ENCODE results near the gene GPC5.
"Not testable (repeated sequence)": the region's sequence is repeated elsewhere in the genome, so short reads cannot be mapped to it uniquely, and the experiment has no call there.

Gene GPC5

DNA sequence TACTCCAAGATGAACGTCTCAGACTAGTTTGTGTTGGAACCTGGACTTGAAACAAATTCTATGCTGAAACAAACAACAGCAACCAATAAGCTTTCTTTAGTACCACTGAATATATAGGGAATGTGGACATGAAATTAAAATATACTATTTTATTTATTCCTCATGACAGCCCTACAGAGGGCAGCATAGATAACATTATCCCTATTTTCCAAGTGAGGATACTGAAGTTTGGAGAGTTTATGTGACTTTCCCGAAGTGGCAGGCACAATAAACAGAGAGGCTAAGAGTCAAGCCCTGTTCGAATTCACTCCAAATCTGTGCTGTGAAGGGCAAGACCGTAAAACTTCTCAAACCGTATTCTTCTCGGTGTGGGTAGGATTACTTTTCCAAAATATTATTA is 1318.3 kb downstream of the GPC5 start:
- Histone ChIP-seq H3K4me1 (ENCODE audit: insufficient read depth, low read length) (peaks cover 9% of the 10 kb centered on the region), H3K36me3 (ENCODE audit: insufficient read depth, low read length) (no peaks in the 10 kb centered on the region), H3K27me3 (ENCODE audit: insufficient read depth, low read length) (no peaks in the 10 kb centered on the region), H3K27ac (ENCODE audit: low read depth, low read length) (no peak overlapping the region), H3K9me3 (ENCODE audit: insufficient read depth, low read depth, low read length) (no peaks in the 10 kb centered on the region), H3K9ac (ENCODE audit: low read depth, low read length) (no peak overlapping the region), H3K4me3 (ENCODE audit: low read length) (no peak overlapping the region)
- 88% methylated on average over 6 of the region's 6 CpGs for WGBS

DNA sequence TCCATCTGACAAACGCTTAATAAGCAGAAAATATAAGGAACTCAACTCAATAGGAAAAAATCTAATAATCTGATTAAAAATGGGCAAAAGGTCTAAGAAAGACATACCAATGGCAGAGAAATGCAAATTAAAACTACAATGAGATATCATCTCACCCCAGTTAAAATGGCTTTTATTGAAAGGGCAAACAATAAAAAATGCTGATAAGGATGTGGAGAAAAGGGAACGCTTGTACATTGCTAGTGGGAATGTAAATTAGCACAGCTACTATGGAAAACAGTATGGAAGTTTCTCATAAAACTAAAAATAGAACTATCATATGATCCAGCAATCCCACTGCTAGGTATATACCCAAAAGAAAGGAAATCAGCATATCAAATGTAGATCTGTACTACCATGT is 1319.4 kb downstream of the GPC5 start:
- 100% methylated on average over 2 of the region's 2 CpGs for WGBS
- no peak overlapping the region for H3K4me3 ChIP-seq (ENCODE audit: low read length)
- peaks cover 9% of the 10 kb centered on the region for H3K4me1 ChIP-seq (ENCODE audit: insufficient read depth, low read length)
- H3K9me3 ChIP-seq (ENCODE audit: insufficient read depth, low read depth, low read length) = no peaks in the 10 kb centered on the region
- no peak overlapping the region for H3K9ac ChIP-seq (ENCODE audit: low read depth, low read length)
- H3K27ac ChIP-seq (ENCODE audit: low read depth, low read length) = no peak overlapping the region
- no peaks in the 10 kb centered on the region for H3K36me3 ChIP-seq (ENCODE audit: insufficient read depth, low read length)
- no peaks in the 10 kb centered on the region for H3K27me3 ChIP-seq (ENCODE audit: insufficient read depth, low read length)

DNA sequence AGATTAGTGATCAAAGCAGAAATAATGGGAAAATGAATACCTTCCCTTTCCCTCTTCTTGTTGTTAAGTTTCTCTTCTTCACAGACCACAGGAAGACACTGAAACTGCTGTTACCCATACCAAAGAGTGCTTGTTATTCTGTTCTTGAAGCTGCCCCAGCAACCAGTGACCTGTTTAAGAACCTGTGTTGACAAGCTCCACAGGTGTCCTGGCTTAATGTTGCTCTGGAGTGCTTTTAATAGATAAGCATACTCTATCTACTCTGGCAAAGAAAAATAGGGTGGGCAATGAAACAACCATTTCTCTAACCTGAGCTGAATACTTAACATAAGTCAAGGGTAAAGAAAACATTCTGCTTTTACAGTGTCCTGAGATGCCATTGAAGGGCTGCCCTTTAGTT is 1321.4 kb downstream of the GPC5 start:
- H3K27me3 ChIP-seq (ENCODE audit: insufficient read depth, low read length) = no peaks in the 10 kb centered on the region
- H3K9ac ChIP-seq (ENCODE audit: low read depth, low read length) = no peak overlapping the region
- no peaks in the 10 kb centered on the region for H3K36me3 ChIP-seq (ENCODE audit: insufficient read depth, low read length)
- H3K4me3 ChIP-seq (ENCODE audit: low read length) = no peak overlapping the region
- H3K4me1 ChIP-seq (ENCODE audit: insufficient read depth, low read length) = peaks cover 9% of the 10 kb centered on the region
- no peaks in the 10 kb centered on the region for H3K9me3 ChIP-seq (ENCODE audit: insufficient read depth, low read depth, low read length)
- 0 out of 2 replicates have a peak overlapping the region, but pooled peaks have one; percentile 13 for H3K27ac ChIP-seq (ENCODE audit: low read depth, low read length)

DNA sequence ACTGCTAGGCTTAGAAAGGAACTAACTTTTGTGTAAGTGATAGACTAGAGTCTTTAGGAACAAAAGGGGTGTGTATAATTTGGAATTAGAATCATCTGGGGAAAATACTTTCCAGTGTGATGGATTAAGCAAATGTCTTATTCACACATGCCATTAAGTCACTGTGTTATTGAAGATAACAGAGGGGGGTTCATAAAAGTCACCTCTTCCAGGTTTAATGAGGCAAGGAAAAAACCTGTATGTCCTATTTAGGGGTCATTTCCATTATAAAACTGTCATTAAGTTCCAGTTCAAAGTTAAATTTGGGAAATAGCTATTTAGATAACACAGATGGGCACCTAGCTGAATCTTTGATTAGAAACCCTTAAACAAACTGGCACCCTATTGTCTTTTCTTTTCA is 1323.2 kb downstream of the GPC5 start:
- Histone ChIP-seq H3K9ac (ENCODE audit: low read depth, low read length) (no peak overlapping the region), H3K9me3 (ENCODE audit: insufficient read depth, low read depth, low read length) (no peaks in the 10 kb centered on the region), H3K27ac (ENCODE audit: low read depth, low read length) (no peak overlapping the region), H3K4me1 (ENCODE audit: insufficient read depth, low read length) (peaks cover 9% of the 10 kb centered on the region), H3K27me3 (ENCODE audit: insufficient read depth, low read length) (no peaks in the 10 kb centered on the region), H3K4me3 (ENCODE audit: low read length) (no peak overlapping the region), H3K36me3 (ENCODE audit: insufficient read depth, low read length) (no peaks in the 10 kb centered on the region)

DNA sequence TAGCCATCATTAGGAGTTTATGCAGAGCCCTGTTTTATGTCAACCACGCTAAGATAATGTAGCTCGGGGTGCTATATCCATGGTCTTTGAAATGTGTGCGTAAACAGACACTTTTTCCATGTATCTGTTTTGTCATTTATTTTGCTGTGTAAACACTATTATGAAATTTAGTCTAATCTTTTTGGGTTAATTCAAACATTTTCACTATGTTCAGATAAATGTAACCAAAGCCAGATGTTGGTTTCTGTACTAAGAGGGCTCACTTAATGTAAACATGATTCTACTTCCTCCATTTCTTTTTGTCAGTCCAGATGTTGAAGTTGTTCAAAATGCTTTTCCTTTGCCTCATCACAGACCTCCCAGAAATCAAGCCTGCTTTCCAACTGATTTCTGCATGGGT is 1328.7 kb downstream of the GPC5 start:
- Histone ChIP-seq H3K4me3 (ENCODE audit: low read length) (no peak overlapping the region), H3K9me3 (ENCODE audit: insufficient read depth, low read depth, low read length) (no peaks in the 10 kb centered on the region), H3K4me1 (ENCODE audit: insufficient read depth, low read length) (no peaks in the 10 kb centered on the region), H3K27ac (ENCODE audit: low read depth, low read length) (no peak overlapping the region), H3K9ac (ENCODE audit: low read depth, low read length) (no peak overlapping the region), H3K27me3 (ENCODE audit: insufficient read depth, low read length) (no peaks in the 10 kb centered on the region), H3K36me3 (ENCODE audit: insufficient read depth, low read length) (no peaks in the 10 kb centered on the region)
- WGBS = 96% methylated on average over 3 of the region's 3 CpGs

DNA sequence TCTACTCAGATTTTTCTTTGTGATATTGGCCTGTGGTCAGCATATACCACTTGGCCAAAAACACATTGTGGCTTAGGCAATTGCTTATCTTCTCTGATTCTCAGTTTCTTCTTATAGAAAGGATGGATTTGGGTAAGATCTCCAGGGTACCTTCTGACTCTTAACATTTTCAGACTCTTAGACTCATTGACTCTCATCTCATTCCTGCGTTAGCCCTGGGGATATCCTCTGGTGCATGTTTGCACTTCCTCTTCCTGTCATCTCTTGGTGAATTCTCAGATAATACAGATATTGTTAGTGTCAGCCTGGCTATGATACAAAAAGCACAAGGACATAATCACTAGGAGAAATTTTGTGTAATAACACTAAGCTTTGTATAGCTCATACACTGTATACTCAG is 1335.6 kb downstream of the GPC5 start:
- Histone ChIP-seq H3K36me3 (ENCODE audit: insufficient read depth, low read length) (no peaks in the 10 kb centered on the region), H3K27ac (ENCODE audit: low read depth, low read length) (no peak overlapping the region), H3K4me1 (ENCODE audit: insufficient read depth, low read length) (no peaks in the 10 kb centered on the region), H3K9me3 (ENCODE audit: insufficient read depth, low read depth, low read length) (no peaks in the 10 kb centered on the region), H3K4me3 (ENCODE audit: low read length) (no peak overlapping the region), H3K27me3 (ENCODE audit: insufficient read depth, low read length) (no peaks in the 10 kb centered on the region), H3K9ac (ENCODE audit: low read depth, low read length) (no peak overlapping the region)
- WGBS = 79% methylated on average over 1 of the region's 1 CpG

DNA sequence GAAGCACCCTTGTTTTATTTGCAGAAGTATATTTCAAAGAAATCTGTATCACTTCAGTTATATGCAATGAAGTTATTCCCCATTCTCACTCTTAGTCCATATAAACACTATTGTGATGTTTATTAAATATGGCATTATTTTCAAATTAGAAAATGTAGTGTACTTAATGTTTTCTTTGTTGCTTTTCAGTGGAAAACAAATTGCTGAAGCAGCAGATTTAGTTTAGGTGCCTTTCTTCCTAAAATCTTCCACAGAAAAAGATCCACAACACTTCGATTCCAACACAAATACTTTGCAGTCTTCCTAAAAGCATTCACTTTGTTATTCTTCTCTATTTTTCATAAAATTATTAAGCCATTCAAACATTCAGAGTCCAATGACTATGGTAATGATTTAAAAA is 1336.1 kb downstream of the GPC5 start:
- Histone ChIP-seq H3K27ac (ENCODE audit: low read depth, low read length) (no peak overlapping the region), H3K4me3 (ENCODE audit: low read length) (no peak overlapping the region), H3K9me3 (ENCODE audit: insufficient read depth, low read depth, low read length) (no peaks in the 10 kb centered on the region), H3K9ac (ENCODE audit: low read depth, low read length) (no peak overlapping the region), H3K27me3 (ENCODE audit: insufficient read depth, low read length) (no peaks in the 10 kb centered on the region), H3K36me3 (ENCODE audit: insufficient read depth, low read length) (no peaks in the 10 kb centered on the region), H3K4me1 (ENCODE audit: insufficient read depth, low read length) (no peaks in the 10 kb centered on the region)
- WGBS = 88% methylated on average over 1 of the region's 1 CpG

DNA sequence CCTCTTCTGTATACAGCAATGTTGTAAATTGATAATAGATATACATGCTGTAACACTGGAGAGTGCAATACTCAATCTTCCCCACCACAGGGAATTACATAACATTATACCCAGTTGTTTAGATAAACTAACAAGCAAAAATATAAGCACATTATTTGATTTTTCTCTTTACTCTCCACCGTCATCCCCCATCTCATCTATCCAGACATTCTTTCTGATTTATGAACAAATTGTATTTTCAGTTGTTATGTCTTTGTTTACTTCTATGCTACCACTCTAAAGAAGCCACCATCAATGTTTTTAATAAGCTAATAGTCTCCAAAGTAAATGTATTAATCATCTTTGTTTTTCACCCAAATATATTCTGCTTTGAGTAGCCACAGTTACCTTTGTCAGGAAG is 1337.5 kb downstream of the GPC5 start:
- WGBS = 100% methylated on average over 1 of the region's 1 CpG
- Histone ChIP-seq H3K4me1 (ENCODE audit: insufficient read depth, low read length) (no peaks in the 10 kb centered on the region), H3K9ac (ENCODE audit: low read depth, low read length) (no peak overlapping the region), H3K36me3 (ENCODE audit: insufficient read depth, low read length) (no peaks in the 10 kb centered on the region), H3K4me3 (ENCODE audit: low read length) (no peak overlapping the region), H3K27ac (ENCODE audit: low read depth, low read length) (no peak overlapping the region), H3K9me3 (ENCODE audit: insufficient read depth, low read depth, low read length) (no peaks in the 10 kb centered on the region), H3K27me3 (ENCODE audit: insufficient read depth, low read length) (no peaks in the 10 kb centered on the region)

DNA sequence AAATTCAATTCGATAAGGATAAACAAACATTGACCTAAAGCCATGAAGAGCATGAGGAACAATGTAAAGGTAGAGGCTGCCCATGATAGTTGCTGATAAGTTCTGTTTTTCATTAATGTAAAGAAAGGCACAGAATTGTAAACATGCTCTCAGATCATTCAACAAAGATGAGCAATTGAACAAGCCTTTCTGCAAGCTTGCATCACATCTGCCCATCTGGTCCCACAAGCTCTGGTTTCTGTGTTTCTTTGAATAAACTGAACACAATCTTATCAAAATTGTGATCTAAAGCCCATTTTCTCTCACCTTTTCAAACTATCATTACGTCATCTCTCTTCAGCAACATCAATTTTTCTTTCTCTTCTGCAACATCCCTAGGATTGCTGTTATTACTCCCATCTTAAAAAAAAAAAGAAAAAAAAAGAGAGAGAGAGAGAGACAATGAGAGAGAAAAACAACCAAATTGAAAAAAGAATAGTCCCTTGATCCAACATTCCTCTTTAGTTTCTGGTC is 1340.9 kb downstream of the GPC5 start:
- H3K27ac ChIP-seq (ENCODE audit: low read depth, low read length) = no peak overlapping the region
- no peak overlapping the region for H3K4me3 ChIP-seq (ENCODE audit: low read length)
- 93% methylated on average over 2 of the region's 2 CpGs for WGBS
- H3K9ac ChIP-seq (ENCODE audit: low read depth, low read length) = no peak overlapping the region
- no peaks in the 10 kb centered on the region for H3K27me3 ChIP-seq (ENCODE audit: insufficient read depth, low read length)
- H3K4me1 ChIP-seq (ENCODE audit: insufficient read depth, low read length) = no peaks in the 10 kb centered on the region
- H3K36me3 ChIP-seq (ENCODE audit: insufficient read depth, low read length) = no peaks in the 10 kb centered on the region
- H3K9me3 ChIP-seq (ENCODE audit: insufficient read depth, low read depth, low read length) = no peaks in the 10 kb centered on the region

DNA sequence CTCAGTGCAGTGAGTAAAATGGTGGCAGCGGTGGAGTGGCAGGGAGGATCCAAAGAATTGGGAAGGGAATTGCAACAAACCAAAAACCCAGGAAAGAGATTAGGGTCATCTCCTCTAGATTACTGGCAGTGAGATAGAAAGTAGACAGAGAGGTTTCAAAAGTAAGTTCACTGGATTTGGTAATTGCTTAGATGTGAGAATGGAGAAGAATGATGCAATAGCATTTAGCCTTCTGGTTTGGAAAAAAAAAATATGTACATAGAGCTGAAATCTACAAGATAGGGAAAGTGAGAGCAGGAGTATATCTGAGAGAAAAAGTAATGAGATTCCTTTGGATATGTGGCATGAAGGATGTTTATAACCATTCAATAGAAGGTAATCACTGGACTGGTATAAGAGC is 1345.6 kb downstream of the GPC5 start:
- Histone ChIP-seq H3K9me3 (ENCODE audit: insufficient read depth, low read depth, low read length) (no peaks in the 10 kb centered on the region), H3K27me3 (ENCODE audit: insufficient read depth, low read length) (no peaks in the 10 kb centered on the region), H3K9ac (ENCODE audit: low read depth, low read length) (no peak overlapping the region), H3K36me3 (ENCODE audit: insufficient read depth, low read length) (no peaks in the 10 kb centered on the region), H3K4me1 (ENCODE audit: insufficient read depth, low read length) (no peaks in the 10 kb centered on the region), H3K27ac (ENCODE audit: low read depth, low read length) (no peak overlapping the region), H3K4me3 (ENCODE audit: low read length) (no peak overlapping the region)
- 100% methylated on average over 1 of the region's 1 CpG for WGBS

DNA sequence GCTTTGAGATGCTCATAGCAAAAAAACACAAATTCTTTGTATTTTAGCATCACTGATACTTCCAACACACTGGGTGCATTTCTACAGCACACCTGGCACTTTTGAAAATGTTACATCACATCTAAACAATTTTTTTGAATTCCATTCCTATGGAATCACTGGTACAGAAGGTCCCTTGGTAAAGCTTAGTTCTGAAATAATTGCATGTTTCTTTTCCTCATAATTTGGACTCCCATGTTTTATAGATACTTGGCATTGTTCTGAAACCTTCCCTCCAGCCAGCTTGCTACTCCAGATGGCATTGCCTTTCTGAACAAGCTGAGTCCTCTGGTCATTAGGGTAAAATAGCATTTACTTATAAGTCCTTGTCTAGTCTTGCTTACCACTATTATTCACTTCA is 1346.8 kb downstream of the GPC5 start:
- H3K36me3 ChIP-seq (ENCODE audit: insufficient read depth, low read length) = no peaks in the 10 kb centered on the region
- H3K27me3 ChIP-seq (ENCODE audit: insufficient read depth, low read length) = no peaks in the 10 kb centered on the region
- H3K4me1 ChIP-seq (ENCODE audit: insufficient read depth, low read length) = no peaks in the 10 kb centered on the region
- no peak overlapping the region for H3K27ac ChIP-seq (ENCODE audit: low read depth, low read length)
- no peak overlapping the region for H3K9ac ChIP-seq (ENCODE audit: low read depth, low read length)
- no peaks in the 10 kb centered on the region for H3K9me3 ChIP-seq (ENCODE audit: insufficient read depth, low read depth, low read length)
- H3K4me3 ChIP-seq (ENCODE audit: low read length) = no peak overlapping the region

DNA sequence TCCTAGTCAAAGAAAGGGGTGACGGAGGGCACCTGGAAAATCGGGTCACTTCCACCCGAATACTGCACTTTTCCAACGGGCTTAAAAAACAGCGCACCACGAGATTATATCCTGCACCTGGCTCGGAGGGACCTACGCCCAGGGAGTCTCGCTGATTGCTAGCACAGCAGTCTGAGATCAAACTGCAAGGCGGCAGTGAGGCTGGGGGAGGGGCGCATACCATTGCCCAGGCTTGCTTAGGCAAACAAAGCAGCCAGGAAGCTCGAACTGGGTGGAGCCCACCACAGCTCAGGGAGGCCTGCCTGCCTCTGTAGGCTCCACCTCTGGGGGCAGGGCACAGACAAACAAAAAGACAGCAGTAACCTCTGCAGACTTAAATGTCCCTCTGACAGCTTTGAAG is 1354.3 kb downstream of the GPC5 start:
- H3K4me1 ChIP-seq (ENCODE audit: insufficient read depth, low read length); H3K27me3 ChIP-seq (ENCODE audit: insufficient read depth, low read length); H3K9me3 ChIP-seq (ENCODE audit: insufficient read depth, low read depth, low read length); H3K9ac ChIP-seq (ENCODE audit: low read depth, low read length); H3K36me3 ChIP-seq (ENCODE audit: insufficient read depth, low read length); H3K27ac ChIP-seq (ENCODE audit: low read depth, low read length); H3K4me3 ChIP-seq (ENCODE audit: low read length): not testable (repeated sequence)
- WGBS = 70% methylated on average over 12 of the region's 12 CpGs

Measured in HUES64 (cell line).